Inflammatory macrophage treated with lipopolysaccharide for 4 hours (primary cell): ENCODE results near the gene BLMH.

ENCODE experiments used
- DNase-seq: peaks from one replicate; pipeline ENCODE4 v3.0.0-alpha.2; 2020

Gene BLMH

GRCh38 chr17:30291543-30292285, at the start of gene BLMH:
Gene BLMH (minus strand): TSS chr17:30291944. CDS start chr17:30291819, 125 bp downstream.
- DNase-seq, result peak; percentile 70

- DNase-seq, result no peak
Observed at GRCh38 chr17:30340801-30341356, 49.1 kb upstream of the BLMH start.

- no peak for DNase-seq
Observed at GRCh38 chr17:30339086-30339485, 47.3 kb upstream of the BLMH start.

GRCh38 chr17:30337393-30337999, 45.8 kb upstream of the BLMH start:
- DNase-seq, result peak; percentile 53

GRCh38 chr17:30336369-30337171, 44.8 kb upstream of the BLMH start:
- peak; percentile 66 for DNase-seq

- DNase-seq, result no peak
Observed at GRCh38 chr17:30334421-30334820, 42.7 kb upstream of the BLMH start.

- DNase-seq, result no peak
Observed at GRCh38 chr17:30333503-30334360, 42.0 kb upstream of the BLMH start, which contains the start of gene TMIGD1. Gene TMIGD1 (minus strand): TSS chr17:30334057. CDS start chr17:30332133, 1,924 bp downstream.

- DNase-seq, result peak; percentile 71
Observed at GRCh38 chr17:30332057-30332542, 40.4 kb upstream of the BLMH start.

GRCh38 chr17:30326809-30327208, 35.1 kb upstream of the BLMH start:
- no peak for DNase-seq

GRCh38 chr17:30324723-30325122, 33.0 kb upstream of the BLMH start:
- DNase-seq, result no peak

- peak; percentile 46 for DNase-seq
Observed at GRCh38 chr17:30323895-30324319, 32.2 kb upstream of the BLMH start.

- peak; percentile 19 for DNase-seq
Observed at GRCh38 chr17:30323262-30323894, 31.6 kb upstream of the BLMH start.

GRCh38 chr17:30321314-30321713, 29.6 kb upstream of the BLMH start:
- no peak for DNase-seq

GRCh38 chr17:30318155-30318554, 26.4 kb upstream of the BLMH start:
- DNase-seq, result no peak

- peak; percentile 65 for DNase-seq
Observed at GRCh38 chr17:30316736-30317135, 25.0 kb upstream of the BLMH start.

GRCh38 chr17:30315106-30315505, 23.4 kb upstream of the BLMH start:
- no peak for DNase-seq

- no peak for DNase-seq
Observed at GRCh38 chr17:30314474-30314873, 22.7 kb upstream of the BLMH start.

GRCh38 chr17:30312226-30312625, 20.5 kb upstream of the BLMH start:
- DNase-seq, result no peak

GRCh38 chr17:30310562-30310961, 18.8 kb upstream of the BLMH start:
- no peak for DNase-seq

GRCh38 chr17:30309591-30309990, 17.8 kb upstream of the BLMH start:
- DNase-seq, result no peak

- no peak for DNase-seq
Observed at GRCh38 chr17:30308406-30308805, 16.7 kb upstream of the BLMH start.

- DNase-seq, result no peak
Observed at GRCh38 chr17:30304778-30305177, 13.0 kb upstream of the BLMH start.
